GM21515 (cell line): Measurements from ENCODE around the gene NUMB.

Experiments
- ATAC-seq: cut with Tn5 transposase; IDR thresholded peaks from one replicate; pipeline ENCODE4 v1.9.1; 2021; ENCODE audit not compliant: unreplicated experiment

Gene NUMB

GRCh38 chr14:73458183-73458976 is at the start of gene NUMB:
TSS of gene NUMB (minus strand) at chr14:73458546. CDS start at chr14:73355751, 102,795 bp downstream.
- ATAC-seq, result peak; percentile 91

- ATAC-seq, result no peak
These were observed 45.3 kb upstream of the NUMB start for GRCh38 chr14:73503648-73504047.

GRCh38 chr14:73502017-73502619 is 43.8 kb upstream of the NUMB start:
- no peak for ATAC-seq

GRCh38 chr14:73500360-73500759 is 42.0 kb upstream of the NUMB start:
- no peak for ATAC-seq

GRCh38 chr14:73494593-73494992 is 36.2 kb upstream of the NUMB start:
- ATAC-seq, result no peak

GRCh38 chr14:73492670-73493069 is 34.3 kb upstream of the NUMB start:
- no peak for ATAC-seq

GRCh38 chr14:73492043-73492552 is 33.8 kb upstream of the NUMB start:
- ATAC-seq, result no peak

GRCh38 chr14:73491256-73492042 is 33.1 kb upstream of the NUMB start:
- ATAC-seq, result peak; percentile 45

- ATAC-seq, result no peak
These were observed 31.3 kb upstream of the NUMB start for GRCh38 chr14:73489481-73490175.

- ATAC-seq, result no peak
These were observed 20.3 kb upstream of the NUMB start for GRCh38 chr14:73478684-73479083.

- ATAC-seq, result no peak
These were observed 19.4 kb upstream of the NUMB start for GRCh38 chr14:73477618-73478266.

- ATAC-seq, result no peak
These were observed 18.1 kb upstream of the NUMB start for GRCh38 chr14:73476451-73476931.

- ATAC-seq, result no peak
These were observed 16.6 kb upstream of the NUMB start for GRCh38 chr14:73474952-73475351.

- no peak for ATAC-seq
These were observed 14.1 kb upstream of the NUMB start for GRCh38 chr14:73472185-73473114.

GRCh38 chr14:73471582-73472184 is 13.3 kb upstream of the NUMB start:
- ATAC-seq, result no peak

GRCh38 chr14:73468828-73469375 is 10.6 kb upstream of the NUMB start:
- ATAC-seq, result no peak

- no peak for ATAC-seq
These were observed 9.5 kb upstream of the NUMB start for GRCh38 chr14:73467800-73468199.

GRCh38 chr14:73467377-73467776 is 9.0 kb upstream of the NUMB start:
- ATAC-seq, result no peak

GRCh38 chr14:73466861-73467260 is 8.5 kb upstream of the NUMB start:
- no peak for ATAC-seq
